HFF-Myc (cell line): ENCODE data around the gene GRIP1.

Source experiments
- DNase-seq: peaks from one replicate; pipeline ENCODE4 v3.0.0-alpha.2; 2011; ENCODE audit warnings: low read depth; ENCODE audit errors: extremely low read depth
- H3K4me3 ChIP-seq: replicated peaks from 2 replicates; pipeline ENCODE4 v1.5.1; 2011; ENCODE audit warnings: low read depth, mild to moderate bottlenecking, control low read depth, low read length
- TF ChIP-seq, protein P1 (sequence below): IDR thresholded peaks from 2 replicates; pipeline ENCODE4 v1.5.1; 2012; ENCODE audit warnings: mild to moderate bottlenecking, low read depth, low read length, control low read depth; ENCODE audit errors: missing control alignments

Gene GRIP1

GRCh38 chr12:66456612-66457011 is 222.3 kb downstream of the GRIP1 start:
- TF ChIP-seq, protein P1, sequence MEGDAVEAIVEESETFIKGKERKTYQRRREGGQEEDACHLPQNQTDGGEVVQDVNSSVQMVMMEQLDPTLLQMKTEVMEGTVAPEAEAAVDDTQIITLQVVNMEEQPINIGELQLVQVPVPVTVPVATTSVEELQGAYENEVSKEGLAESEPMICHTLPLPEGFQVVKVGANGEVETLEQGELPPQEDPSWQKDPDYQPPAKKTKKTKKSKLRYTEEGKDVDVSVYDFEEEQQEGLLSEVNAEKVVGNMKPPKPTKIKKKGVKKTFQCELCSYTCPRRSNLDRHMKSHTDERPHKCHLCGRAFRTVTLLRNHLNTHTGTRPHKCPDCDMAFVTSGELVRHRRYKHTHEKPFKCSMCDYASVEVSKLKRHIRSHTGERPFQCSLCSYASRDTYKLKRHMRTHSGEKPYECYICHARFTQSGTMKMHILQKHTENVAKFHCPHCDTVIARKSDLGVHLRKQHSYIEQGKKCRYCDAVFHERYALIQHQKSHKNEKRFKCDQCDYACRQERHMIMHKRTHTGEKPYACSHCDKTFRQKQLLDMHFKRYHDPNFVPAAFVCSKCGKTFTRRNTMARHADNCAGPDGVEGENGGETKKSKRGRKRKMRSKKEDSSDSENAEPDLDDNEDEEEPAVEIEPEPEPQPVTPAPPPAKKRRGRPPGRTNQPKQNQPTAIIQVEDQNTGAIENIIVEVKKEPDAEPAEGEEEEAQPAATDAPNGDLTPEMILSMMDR: no peak
- no peak for DNase-seq

DNA sequence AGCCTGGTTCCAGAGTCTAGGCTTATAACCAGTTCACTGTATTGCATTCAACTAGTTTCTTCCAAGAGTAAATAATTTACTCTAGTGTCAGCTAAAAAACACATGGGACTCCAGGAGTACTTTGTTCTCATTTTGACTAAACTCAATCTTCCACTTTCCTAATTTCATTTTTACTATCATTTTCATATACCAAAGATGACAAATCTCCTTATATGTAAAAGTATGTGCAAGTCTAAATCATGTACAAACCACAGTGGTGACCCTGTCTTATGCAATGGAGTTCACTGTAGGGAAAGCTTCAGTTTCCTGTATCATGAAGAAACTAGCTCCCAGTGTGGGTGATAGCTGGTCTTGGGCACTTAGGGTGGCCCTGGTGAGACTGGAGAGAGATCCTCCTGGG is 225.0 kb downstream of the GRIP1 start:
- no peak for DNase-seq
- H3K4me3 ChIP-seq: no peak overlapping the region
- TF ChIP-seq, protein P1: no peak

More at GRCh38 chr12:66456612-66457011, 222.3 kb downstream of the GRIP1 start:
- H3K4me3 ChIP-seq: no peak overlapping the region

- TF ChIP-seq, protein P1: no peak
- H3K4me3 ChIP-seq: no peak overlapping the region
- no peak for DNase-seq
These were observed 225.8 kb downstream of the GRIP1 start for GRCh38 chr12:66453120-66453519.

DNA sequence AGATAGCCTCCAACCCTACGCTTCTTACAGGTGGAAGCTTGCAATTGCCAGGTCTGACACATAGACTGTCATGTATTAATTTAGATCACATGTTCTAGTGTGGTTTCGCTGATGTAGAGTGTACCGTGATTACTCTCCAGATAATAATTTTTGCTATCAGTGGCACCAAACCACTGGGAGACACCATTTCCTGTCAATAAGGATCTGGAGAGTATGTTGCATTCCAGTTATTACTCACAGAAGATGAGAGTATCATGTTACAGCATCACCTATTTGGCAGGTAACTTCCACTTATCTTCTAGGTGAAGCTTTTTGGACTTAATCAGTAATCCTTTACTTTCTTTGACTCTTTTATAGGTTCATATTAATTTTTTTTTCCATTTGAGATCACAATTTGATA is 229.3 kb downstream of the GRIP1 start:
- DNase-seq: no peak
- H3K4me3 ChIP-seq: no peak overlapping the region
- TF ChIP-seq, protein P1: no peak

DNA sequence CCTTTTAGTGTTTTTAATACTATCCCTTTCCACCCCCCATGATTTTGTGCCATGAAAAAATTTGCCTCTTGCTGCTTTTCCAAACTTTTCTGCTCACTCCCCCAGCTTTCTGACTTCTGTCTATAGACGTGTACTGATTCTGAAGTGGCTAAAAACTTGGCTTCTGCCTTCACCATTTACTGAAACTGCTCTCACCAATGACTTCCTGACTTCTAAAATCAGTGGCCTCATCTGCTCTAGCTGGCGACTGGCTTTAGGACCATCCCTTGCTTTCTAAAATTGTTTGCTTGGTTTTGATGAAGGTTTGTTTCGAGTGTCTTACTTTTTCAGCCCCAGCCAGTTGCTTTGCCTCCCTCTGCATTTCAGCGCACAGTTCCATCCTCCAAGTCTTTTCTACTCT is 231.2 kb downstream of the GRIP1 start:
- no peak overlapping the region for H3K4me3 ChIP-seq
- no peak for DNase-seq
- TF ChIP-seq, protein P1: no peak

- DNase-seq: no peak
- TF ChIP-seq, protein P1: no peak
- H3K4me3 ChIP-seq: no peak overlapping the region
These were observed 232.6 kb downstream of the GRIP1 start for GRCh38 chr12:66446276-66446675.

- DNase-seq: no peak
- no peak overlapping the region for H3K4me3 ChIP-seq
- TF ChIP-seq, protein P1: no peak
These were observed 236.8 kb downstream of the GRIP1 start for GRCh38 chr12:66441905-66442559.
